ENCODE measurements around the gene SBF2. TPM values are rescaled to one million over a fixed set of nuclear protein-coding genes. Genes with fewer than 3 reads are reported as not detected.

Gene SBF2
- total RNA-seq, 4 donors from 2014 or later = 75.0 to 104 (median 86.9) TPM

DNA sequence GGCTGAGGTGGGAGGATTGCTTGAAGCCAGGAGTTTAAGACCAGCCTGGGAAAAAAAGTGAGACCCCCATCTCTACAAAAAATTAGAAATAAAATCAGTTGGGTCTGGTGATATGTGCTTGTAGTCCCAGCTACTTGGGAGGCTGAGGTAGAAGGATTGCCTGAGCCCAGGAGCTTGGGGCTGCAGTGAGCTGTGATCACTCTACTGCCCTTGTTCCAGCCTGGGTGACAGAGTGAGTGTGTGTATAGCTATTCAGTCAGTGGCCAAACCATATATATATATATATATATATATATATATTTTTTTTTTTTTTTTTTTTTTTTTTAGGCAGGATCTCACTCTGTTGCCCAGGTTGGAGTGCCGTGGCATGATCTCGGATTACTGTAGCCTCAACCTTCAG, 35.3 kb upstream of the SBF2 start:
- no peaks in the 10 kb centered on the region for H3K9me3 ChIP-seq
- no peak for DNase-seq (ENCODE audit: low spot score in 2 of 2)
- no peak for TF ChIP-seq EP300 (IDR thresholded peaks at IDR 0.05)
- no peak for TF ChIP-seq POLR2A (IDR thresholded peaks at IDR 0.05)
- TF ChIP-seq, protein P1, sequence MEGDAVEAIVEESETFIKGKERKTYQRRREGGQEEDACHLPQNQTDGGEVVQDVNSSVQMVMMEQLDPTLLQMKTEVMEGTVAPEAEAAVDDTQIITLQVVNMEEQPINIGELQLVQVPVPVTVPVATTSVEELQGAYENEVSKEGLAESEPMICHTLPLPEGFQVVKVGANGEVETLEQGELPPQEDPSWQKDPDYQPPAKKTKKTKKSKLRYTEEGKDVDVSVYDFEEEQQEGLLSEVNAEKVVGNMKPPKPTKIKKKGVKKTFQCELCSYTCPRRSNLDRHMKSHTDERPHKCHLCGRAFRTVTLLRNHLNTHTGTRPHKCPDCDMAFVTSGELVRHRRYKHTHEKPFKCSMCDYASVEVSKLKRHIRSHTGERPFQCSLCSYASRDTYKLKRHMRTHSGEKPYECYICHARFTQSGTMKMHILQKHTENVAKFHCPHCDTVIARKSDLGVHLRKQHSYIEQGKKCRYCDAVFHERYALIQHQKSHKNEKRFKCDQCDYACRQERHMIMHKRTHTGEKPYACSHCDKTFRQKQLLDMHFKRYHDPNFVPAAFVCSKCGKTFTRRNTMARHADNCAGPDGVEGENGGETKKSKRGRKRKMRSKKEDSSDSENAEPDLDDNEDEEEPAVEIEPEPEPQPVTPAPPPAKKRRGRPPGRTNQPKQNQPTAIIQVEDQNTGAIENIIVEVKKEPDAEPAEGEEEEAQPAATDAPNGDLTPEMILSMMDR (IDR thresholded peaks at IDR 0.05) = no peak
- 93 to 100% methylated on average over 2 of the region's 2 CpGs for WGBS, 2 donors
- no peaks in the 10 kb centered on the region for H3K27me3 ChIP-seq
- no peak overlapping the region for H3K4me3 ChIP-seq
- peak overlapping the region in 2 of 4 donors; percentile 60 to 75 for H3K27ac ChIP-seq
- H3K4me1 ChIP-seq = peaks cover 0 to 54% (median 16%) of the 10 kb centered on the region in 4 donors
- no peaks in the 10 kb centered on the region for H3K36me3 ChIP-seq

DNA sequence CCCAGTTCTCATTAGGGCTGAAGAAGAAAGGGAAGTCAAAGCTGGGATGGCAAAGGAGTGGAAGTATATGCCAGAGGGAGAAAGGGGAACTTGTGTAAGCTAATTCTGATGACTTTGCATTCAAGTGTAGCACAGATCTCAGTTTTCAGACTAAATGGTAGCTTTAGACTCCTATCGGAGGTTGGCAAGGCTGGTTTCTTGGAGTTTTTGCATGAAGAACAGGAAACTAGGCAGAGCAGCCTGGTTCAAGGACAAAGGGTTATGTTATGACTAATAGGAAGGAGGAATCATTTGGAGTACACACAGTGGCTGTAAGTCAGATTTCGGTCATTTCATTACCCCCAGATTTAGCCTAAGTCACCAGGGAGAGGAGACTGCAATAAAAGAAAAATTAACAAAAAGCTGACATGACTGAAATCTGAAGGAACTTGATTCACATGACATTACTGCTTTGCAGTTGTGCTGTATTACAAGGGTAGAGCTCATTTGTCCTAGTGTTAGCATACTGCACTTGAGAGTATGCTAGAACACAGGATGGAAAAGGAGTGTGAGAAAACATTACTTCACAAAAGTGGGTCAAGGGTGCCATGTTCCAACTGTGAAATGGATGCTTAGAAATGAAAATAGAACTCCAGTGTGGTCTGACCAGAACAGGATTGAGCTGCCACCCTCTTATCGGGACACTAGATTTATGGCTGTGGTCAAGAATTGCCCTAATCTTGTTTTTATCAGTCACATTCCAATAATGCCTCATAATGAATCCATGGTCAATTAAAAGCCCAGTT, 34.5 kb upstream of the SBF2 start:
- TF ChIP-seq EP300 (IDR thresholded peaks at IDR 0.05) (peak in 1 of 2 donors; percentile 66), POLR2A (IDR thresholded peaks at IDR 0.05) (no peak)
- TF ChIP-seq, protein P1 (IDR thresholded peaks at IDR 0.05) = no peak
- H3K4me1 ChIP-seq = peaks cover 0 to 63% (median 16%) of the 10 kb centered on the region in 4 donors
- no peak overlapping the region for H3K4me3 ChIP-seq
- H3K9me3 ChIP-seq = no peaks in the 10 kb centered on the region
- DNase-seq (ENCODE audit: low spot score in 2 of 2) = no peak
- 17 to 18% methylated on average over 3 of the region's 3 CpGs for WGBS, 2 donors
- no peaks in the 10 kb centered on the region for H3K27me3 ChIP-seq
- no peaks in the 10 kb centered on the region for H3K36me3 ChIP-seq
- H3K27ac ChIP-seq = peak overlapping the region in 2 of 4 donors; percentile 60 to 75

DNA sequence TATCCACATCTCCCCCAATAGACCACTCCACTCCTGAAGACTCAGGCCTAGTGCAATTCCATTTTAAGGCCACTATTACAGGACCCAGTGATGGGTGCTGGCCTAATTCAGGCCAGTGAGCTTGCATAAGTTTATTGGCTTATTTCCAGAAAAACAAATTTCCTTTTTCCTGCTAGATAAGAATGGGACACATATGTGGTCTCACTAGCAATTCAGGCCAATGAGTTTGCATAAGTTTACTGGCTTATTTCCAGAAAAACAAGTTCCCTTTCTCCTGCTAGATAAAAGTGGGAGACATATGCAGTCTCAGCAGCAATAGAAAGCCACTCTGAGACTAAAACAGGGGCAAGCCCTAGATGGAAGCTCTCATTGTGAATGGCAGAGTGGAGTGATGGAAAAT, 33.2 kb upstream of the SBF2 start:
- Histone ChIP-seq H3K27me3 (no peaks in the 10 kb centered on the region), H3K9me3 (no peaks in the 10 kb centered on the region), H3K36me3 (no peaks in the 10 kb centered on the region), H3K27ac (peak overlapping the region in 3 of 4 donors; percentile 1 to 63 (median 60)), H3K4me3 (no peak overlapping the region), H3K4me1 (peaks cover 0 to 75% (median 22%) of the 10 kb centered on the region in 4 donors)
- DNase-seq (ENCODE audit: low spot score in 2 of 2) = no peak
- TF ChIP-seq, protein P1 (IDR thresholded peaks at IDR 0.05) = no peak
- peak in 1 of 2 donors; percentile 46 for TF ChIP-seq EP300 (IDR thresholded peaks at IDR 0.05)

- H3K36me3 ChIP-seq = no peaks in the 10 kb centered on the region
- H3K4me3 ChIP-seq = no peak overlapping the region
- no peaks in the 10 kb centered on the region for H3K27me3 ChIP-seq
- 40 to 41% methylated on average over 2 of the region's 2 CpGs for WGBS, 2 donors
- no peaks in the 10 kb centered on the region for H3K9me3 ChIP-seq
- H3K27ac ChIP-seq = peak overlapping the region in 3 of 4 donors; percentile 1 to 63 (median 60)
- TF ChIP-seq POLR2A (IDR thresholded peaks at IDR 0.05) = no peak
- peak in 1 of 2 donors; percentile 79 for TF ChIP-seq EP300 (IDR thresholded peaks at IDR 0.05)
- TF ChIP-seq, protein P1 (IDR thresholded peaks at IDR 0.05) = no peak
- H3K4me1 ChIP-seq = peaks cover 0 to 83% (median 23%) of the 10 kb centered on the region in 4 donors
- no peak for DNase-seq (ENCODE audit: low spot score in 2 of 2)
Measured at GRCh38 chr11:10326012-10326964, 32.3 kb upstream of the SBF2 start.

Data from tibial nerve (tissue), 4 donors.